ENCODE data around the gene ITIH1. TPM values are rescaled to one million over a fixed set of nuclear protein-coding genes. Genes with fewer than 3 reads are reported as not detected.

The ITIH1 gene
- total and polyA plus RNA-seq, 12 donors, result 0.13 TPM; not detected in 11

DNA sequence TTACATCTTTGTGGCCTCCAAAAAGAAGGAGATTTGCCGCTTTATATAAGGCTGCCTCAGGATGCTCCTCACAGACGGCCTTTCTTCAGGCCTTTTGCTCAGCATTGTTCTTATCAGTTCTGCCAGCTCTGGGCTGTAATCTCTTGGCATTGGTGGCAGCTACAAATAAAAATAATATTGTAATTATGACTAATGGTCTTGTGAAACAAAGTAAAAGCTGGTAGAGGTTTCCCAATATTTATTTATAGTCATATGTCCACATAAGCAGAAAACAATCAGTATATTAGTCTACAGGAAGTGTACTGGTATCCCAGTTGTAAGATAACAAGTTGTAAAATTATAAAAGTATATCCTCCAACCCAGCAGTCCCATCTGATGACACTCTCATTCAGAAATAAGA lies 13.9 kb upstream of the ITIH1 start:
- H3K36me3 ChIP-seq, result peaks cover 0 to 100% (median 46%) of the 10 kb centered on the region in 9 donors
- DNase-seq (no peak), ATAC-seq (peak in 4 of 8 donors; percentile 47 to 89 (median 82))
- no peaks in the 10 kb centered on the region for H3K9me3 ChIP-seq
- TF ChIP-seq, protein P1, sequence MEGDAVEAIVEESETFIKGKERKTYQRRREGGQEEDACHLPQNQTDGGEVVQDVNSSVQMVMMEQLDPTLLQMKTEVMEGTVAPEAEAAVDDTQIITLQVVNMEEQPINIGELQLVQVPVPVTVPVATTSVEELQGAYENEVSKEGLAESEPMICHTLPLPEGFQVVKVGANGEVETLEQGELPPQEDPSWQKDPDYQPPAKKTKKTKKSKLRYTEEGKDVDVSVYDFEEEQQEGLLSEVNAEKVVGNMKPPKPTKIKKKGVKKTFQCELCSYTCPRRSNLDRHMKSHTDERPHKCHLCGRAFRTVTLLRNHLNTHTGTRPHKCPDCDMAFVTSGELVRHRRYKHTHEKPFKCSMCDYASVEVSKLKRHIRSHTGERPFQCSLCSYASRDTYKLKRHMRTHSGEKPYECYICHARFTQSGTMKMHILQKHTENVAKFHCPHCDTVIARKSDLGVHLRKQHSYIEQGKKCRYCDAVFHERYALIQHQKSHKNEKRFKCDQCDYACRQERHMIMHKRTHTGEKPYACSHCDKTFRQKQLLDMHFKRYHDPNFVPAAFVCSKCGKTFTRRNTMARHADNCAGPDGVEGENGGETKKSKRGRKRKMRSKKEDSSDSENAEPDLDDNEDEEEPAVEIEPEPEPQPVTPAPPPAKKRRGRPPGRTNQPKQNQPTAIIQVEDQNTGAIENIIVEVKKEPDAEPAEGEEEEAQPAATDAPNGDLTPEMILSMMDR (IDR thresholded peaks at IDR 0.05), result no peak
- peak overlapping the region in 6 of 10 donors; percentile 9 to 77 (median 18) for H3K27ac ChIP-seq
- 69 to 71% methylated on average over 2 of the region's 2 CpGs for WGBS, 2 donors
- peaks cover 0 to 27% (median 0%) of the 10 kb centered on the region in 9 donors for H3K4me1 ChIP-seq
- no peaks in the 10 kb centered on the region for H3K27me3 ChIP-seq
- intact Hi-C loops (cut with DNase I), result loop anchor here in 1 of 10 donors (10.0 kb wide), 1 partner anchor 121 kb away; no protein-coding TSS in a partner anchor
- H3K4me3 ChIP-seq, result no peak overlapping the region

- TF ChIP-seq, protein P1 (IDR thresholded peaks at IDR 0.05), result no peak
- DNase-seq (no peak), ATAC-seq (no peak)
- H3K9me3 ChIP-seq, result no peaks in the 10 kb centered on the region
- 19% methylated on average over 13 of the region's 13 CpGs for WGBS, 2 donors
- H3K4me1 ChIP-seq, result peaks cover 0 to 25% (median 14%) of the 10 kb centered on the region in 9 donors
- no peaks in the 10 kb centered on the region for H3K27me3 ChIP-seq
- H3K4me3 ChIP-seq, result peak overlapping the region; percentile 59 to 98 (median 82)
- intact Hi-C loops (cut with DNase I), result loop anchor here in 5 of 10 donors (1.0 to 10.0 kb wide), 7 partner anchors 62 to 305 kb away; partner anchors contain the start of genes STIMATE (in 2 of the 5) and ITIH4 (in 1 of the 5)
- peaks cover 0 to 37% (median 10%) of the 10 kb centered on the region in 9 donors for H3K36me3 ChIP-seq
- H3K27ac ChIP-seq, result peak overlapping the region in 8 of 10 donors; percentile 78 to 90 (median 86)
Observed at GRCh38 chr3:52769786-52770455, 7.5 kb upstream of the ITIH1 start.

- no peaks in the 10 kb centered on the region for H3K27me3 ChIP-seq
- ATAC-seq (peak; percentile 99 to 100 (median 100)), DNase-seq (peak; percentile 95)
- TF ChIP-seq, protein P1 (IDR thresholded peaks at IDR 0.05), result peak in 2 of 9 donors; percentile 21 to 25
- peaks cover 0 to 33% (median 14%) of the 10 kb centered on the region in 9 donors for H3K4me1 ChIP-seq
- WGBS, 2 donors, result 0 to 1% methylated on average over 56 to 67 of the region's 67 CpGs
- H3K36me3 ChIP-seq, result peaks cover 0 to 29% (median 2%) of the 10 kb centered on the region in 9 donors
- H3K9me3 ChIP-seq, result no peaks in the 10 kb centered on the region
- peak within 1 kb of the TSS; percentile 59 to 98 (median 82) for H3K4me3 ChIP-seq
- H3K27ac ChIP-seq, result peak within 1 kb of the TSS in 9 of 10 donors; percentile 75 to 90 (median 85)
- intact Hi-C loops (cut with DNase I), result loop anchor here in 4 of 10 donors (1.0 to 10.0 kb wide), 6 partner anchors 62 to 304 kb away; partner anchors contain the start of genes STIMATE (in 2 of the 4) and ITIH4 (in 1 of the 4)
Observed at GRCh38 chr3:52770496-52771333, 6.7 kb upstream of the ITIH1 start, which contains the start of gene NEK4. Gene NEK4 (minus strand): TSS chr3:52770940. CDS start chr3:52770746, 194 bp downstream.

DNA sequence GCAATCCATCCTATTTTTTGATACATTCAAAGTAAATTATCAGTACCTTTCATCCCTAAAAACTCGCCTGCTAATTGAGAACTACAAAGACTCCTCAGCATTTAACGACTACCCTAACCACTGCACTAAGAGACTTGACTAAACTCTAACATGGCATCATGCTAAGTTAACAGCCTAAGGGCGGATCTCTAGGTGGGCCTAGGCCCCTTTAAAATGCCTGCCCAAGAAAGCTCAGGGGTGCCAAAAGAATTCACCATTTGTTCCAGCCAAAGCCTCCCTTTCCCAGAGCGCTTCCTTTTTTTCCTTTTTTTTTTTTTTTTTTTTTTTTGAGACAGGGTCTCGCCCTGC lies 6.1 kb upstream of the ITIH1 start:
- intact Hi-C loops (cut with DNase I), result loop anchor here in 4 of 10 donors (2.0 to 10.0 kb wide), 5 partner anchors 61 to 303 kb away; partner anchors contain the start of genes ITIH4 (in 1 of the 4) and STIMATE (in 1 of the 4)
- TF ChIP-seq, protein P1 (IDR thresholded peaks at IDR 0.05), result no peak
- ATAC-seq, result peak in 5 of 8 donors; percentile 14 to 29 (median 20)

More for the DNA sequence above, 6.1 kb upstream of the ITIH1 start:
- Histone ChIP-seq H3K9me3 (no peaks in the 10 kb centered on the region), H3K27me3 (no peaks in the 10 kb centered on the region), H3K27ac (peak overlapping the region in 9 of 10 donors; percentile 75 to 90 (median 85)), H3K4me3 (peak overlapping the region; percentile 59 to 98 (median 82)), H3K36me3 (peaks cover 0 to 23% (median 0%) of the 10 kb centered on the region in 9 donors), H3K4me1 (peaks cover 0 to 34% (median 14%) of the 10 kb centered on the region in 9 donors)
- DNase-seq, result no peak
- 55 to 63% methylated on average over 5 of the region's 5 CpGs for WGBS, 2 donors

Measured in heart right ventricle (tissue), 16 donors.